CD14-positive monocyte (primary cell): ENCODE results near the gene DNAJC16. TPM values are rescaled to one million over a fixed set of nuclear protein-coding genes. Genes with fewer than 3 reads are reported as not detected.

Source experiments
- DNase-seq, 3 donors: peaks; one replicate each; pipeline ENCODE4 v3.0.0-alpha.2; 2011 to 2022
- H2AFZ ChIP-seq: 2 replicates; pipeline ENCODE4 v1.6.0; 2012; ENCODE audit warnings: mild to moderate bottlenecking, low read depth, low read length, inconsistent platforms; ENCODE audit not compliant: insufficient read depth, poor library complexity, severe bottlenecking
- H3K27ac ChIP-seq, 2 donors: 1 replicate in 1 of 2; 2 replicates in 1 of 2; pipeline ENCODE4 v1.5.1; 2012 to 2013; ENCODE audit warnings: low read length in 2 of 2, control low read depth in 1 of 2, inconsistent platforms in 1 of 2, low read depth in 1 of 2, mild to moderate bottlenecking in 1 of 2
- H3K27me3 ChIP-seq, 2 donors: one replicate each; pipeline versions ENCODE4 v1.6.0 to v1.6.1; 2011 to 2013; ENCODE audit warnings: low read length in 2 of 2; ENCODE audit not compliant: control insufficient read depth in 2 of 2, insufficient read depth in 2 of 2
- H3K36me3 ChIP-seq, 2 donors: replicated peaks in 1 of 2; 1 replicate in 1 of 2; 2 replicates in 1 of 2; pipeline versions ENCODE4 v1.5.1 to v1.6.1; 2012 to 2013; ENCODE audit warnings: low read length in 2 of 2, control low read depth in 1 of 2, inconsistent platforms in 1 of 2, mild to moderate bottlenecking in 1 of 2; ENCODE audit not compliant: insufficient read depth in 2 of 2, control insufficient read depth in 1 of 2
- H3K4me1 ChIP-seq, 2 donors: 1 replicate in 1 of 2; 2 replicates in 1 of 2; pipeline versions ENCODE4 v1.5.1 to v1.6.1; 2012 to 2013; ENCODE audit warnings: low read length in 2 of 2, control low read depth in 1 of 2, inconsistent platforms in 1 of 2, mild to moderate bottlenecking in 1 of 2, moderate library complexity in 1 of 2; ENCODE audit not compliant: insufficient read depth in 2 of 2, control insufficient read depth in 1 of 2
- H3K4me2 ChIP-seq: replicated peaks from 2 replicates; pipeline ENCODE3; 2012; ENCODE audit warnings: low read length, moderate library complexity, mild to moderate bottlenecking; ENCODE audit not compliant: poor library complexity, severe bottlenecking; ENCODE audit errors: extremely low read depth
- H3K4me3 ChIP-seq, 3 experiments: fragments of 200-600 bp in 1 of 3; sonication (generic) in 1 of 3; replicated peaks in 1 of 3; 1 replicate in 2 of 3; 2 replicates in 1 of 3; pipeline ENCODE4 v1.5.1; 2011 to 2013; ENCODE audit warnings: low read length in 3 of 3, mild to moderate bottlenecking in 3 of 3, control low read depth in 2 of 3, low read depth in 2 of 3, inconsistent platforms in 1 of 3, moderate library complexity in 1 of 3
- H3K79me2 ChIP-seq: 2 replicates; pipeline ENCODE4 v1.6.0; 2012; ENCODE audit warnings: mild to moderate bottlenecking, control low read depth, inconsistent platforms, low read length, moderate library complexity; ENCODE audit not compliant: insufficient read depth
- H3K9ac ChIP-seq: 2 replicates; pipeline ENCODE4 v1.6.0; 2017; ENCODE audit warnings: low read length, mild to moderate bottlenecking; ENCODE audit not compliant: insufficient read depth, poor library complexity, severe bottlenecking
- H3K9me3 ChIP-seq, 2 donors: replicated peaks in 1 of 2; 1 replicate in 1 of 2; 2 replicates in 1 of 2; pipeline versions ENCODE4 v1.5.1 to v1.6.1; 2012 to 2013; ENCODE audit warnings: low read length in 2 of 2, control low read depth in 1 of 2; ENCODE audit not compliant: control insufficient read depth in 1 of 2, insufficient read depth in 1 of 2
- H4K20me1 ChIP-seq: 2 replicates; pipeline ENCODE4 v1.6.0; 2012; ENCODE audit warnings: mild to moderate bottlenecking, low read length, control low read depth, moderate library complexity; ENCODE audit not compliant: insufficient read depth
- H3K27ac Mint-ChIP-seq, 7 donors: one replicate each; pipeline ENCODE4 v1.8.0; 2020; ENCODE audit warnings: mild to moderate bottlenecking in 7 of 7, mixed read lengths in 7 of 7, moderate library complexity in 6 of 7, inconsistent platforms in 2 of 7
- H3K27me3 Mint-ChIP-seq, 3 donors: one replicate each; pipeline ENCODE4 v1.8.0; 2021 to 2022; ENCODE audit warnings: low read depth in 3 of 3, mild to moderate bottlenecking in 3 of 3, mixed read lengths in 3 of 3, moderate library complexity in 3 of 3, inconsistent platforms in 1 of 3
- H3K36me3 Mint-ChIP-seq, 2 donors: one replicate each; pipeline ENCODE4 v1.8.0; 2020; ENCODE audit warnings: mixed read lengths in 2 of 2, inconsistent platforms in 1 of 2, mild to moderate bottlenecking in 1 of 2
- H3K4me1 Mint-ChIP-seq: one replicate; pipeline ENCODE4 v1.8.0; 2020; ENCODE audit warnings: mild to moderate bottlenecking, mixed read lengths
- H3K4me3 Mint-ChIP-seq, 2 donors: one replicate each; pipeline ENCODE4 v1.8.0; 2020; ENCODE audit warnings: mild to moderate bottlenecking in 2 of 2, mixed read lengths in 2 of 2, moderate library complexity in 1 of 2
- H3K9me3 Mint-ChIP-seq, 7 donors: one replicate each; pipeline ENCODE4 v1.8.0; 2020 to 2022; ENCODE audit warnings: mixed read lengths in 7 of 7, mild to moderate bottlenecking in 6 of 7, moderate library complexity in 6 of 7, inconsistent platforms in 2 of 7
- CTCF ChIP-seq: fragments of 200-600 bp; IDR thresholded peaks from one replicate; pipeline ENCODE4 v1.8.0; 2022; ENCODE audit warnings: antibody characterized with exemption, mild to moderate bottlenecking
- WGBS: methylation state at CpG from one replicate; pipeline ENCODE4 v1.1.5; 2013; ENCODE audit warnings: missing lambda C conversion rate; ENCODE audit not compliant: insufficient coverage; 5-methylcytosine and 5-hydroxymethylcytosine counted together
- intact Hi-C, 2 donors: fragments of 100-400 bp; cut with micrococcal nuclease; formaldehyde crosslinking; loops; one replicate each; pipeline versions ENCODE4 v1.15.0 to v1.15.1; 2023
- polyA plus RNA-seq, 3 donors: library from polyadenylated mRNA; depleted of rRNA in 1 of 3; unstranded in 2 of 3; stranded (reverse) in 1 of 3; fragments of 300-500 nt in 2 of 3; fragments of >200 nt in 1 of 3; fragmentation: Illumina TruSeq in 2 of 3; gene quantifications; 1 replicate in 2 of 3; 2 replicates in 1 of 3; pipeline ENCODE4 v1.2.3, GENCODE V29; 2012 to 2021

Gene DNAJC16
- polyA plus RNA-seq, 3 donors = 5.4 to 7.8 (median 6.3) TPM

GRCh38 chr1:15573477-15573876 lies 46.8 kb downstream of the DNAJC16 start:
- no peak overlapping the region for H3K4me3 ChIP-seq
- no peak overlapping the region for H3K9ac ChIP-seq
- no peak overlapping the region for H3K4me3 Mint-ChIP-seq
- no peaks in the 10 kb centered on the region for H3K4me1 ChIP-seq
- no peaks in the 10 kb centered on the region for H3K79me2 ChIP-seq
- no peaks in the 10 kb centered on the region for H3K9me3 ChIP-seq
- intact Hi-C loops = no loop called here
- H3K9me3 Mint-ChIP-seq = no peaks in the 10 kb centered on the region
- no peak overlapping the region for H2AFZ ChIP-seq
- no peak overlapping the region for H3K27ac Mint-ChIP-seq
- TF ChIP-seq CTCF = no peak
- no peaks in the 10 kb centered on the region for H4K20me1 ChIP-seq
- H3K36me3 Mint-ChIP-seq = peaks cover 32 to 34% of the 10 kb centered on the region in 2 donors
- DNase-seq = no peak
- peaks cover 16 to 39% of the 10 kb centered on the region in 2 donors for H3K36me3 ChIP-seq
- H3K4me1 Mint-ChIP-seq = no peaks in the 10 kb centered on the region
- 94% methylated on average over 6 of the region's 9 CpGs for WGBS
- no peaks in the 10 kb centered on the region for H3K27me3 ChIP-seq
- no peak overlapping the region for H3K4me2 ChIP-seq
- no peaks in the 10 kb centered on the region for H3K27me3 Mint-ChIP-seq
- H3K27ac ChIP-seq = no peak overlapping the region

- Mint-ChIP-seq H3K9me3 (no peaks in the 10 kb centered on the region), H3K27me3 (no peaks in the 10 kb centered on the region), H3K36me3 (peaks cover 20 to 23% of the 10 kb centered on the region in 2 donors), H3K4me1 (peaks cover 8% of the 10 kb centered on the region), H3K4me3 (no peak overlapping the region), H3K27ac (peak overlapping the region in 2 of 7 donors; percentile 14 to 41)
- H2AFZ ChIP-seq = no peak overlapping the region
- no peaks in the 10 kb centered on the region for H3K9me3 ChIP-seq
- H3K9ac ChIP-seq = no peak overlapping the region
- H3K27me3 ChIP-seq = no peaks in the 10 kb centered on the region
- H3K79me2 ChIP-seq = no peaks in the 10 kb centered on the region
- no peaks in the 10 kb centered on the region for H3K4me1 ChIP-seq
- intact Hi-C loops = no loop called here
- no peaks in the 10 kb centered on the region for H4K20me1 ChIP-seq
- H3K27ac ChIP-seq = no peak overlapping the region
- WGBS = 98% methylated on average over 6 of the region's 6 CpGs
- H3K4me3 ChIP-seq = no peak overlapping the region
- DNase-seq = no peak
- no peak overlapping the region for H3K4me2 ChIP-seq
- no peak for TF ChIP-seq CTCF
- H3K36me3 ChIP-seq = peaks cover 6 to 27% of the 10 kb centered on the region in 2 donors
Measured at GRCh38 chr1:15574741-15575140, 48.1 kb downstream of the DNAJC16 start.
